GM23338 (cell line): ENCODE data around the gene CD69. TPM values are rescaled to one million over a fixed set of nuclear protein-coding genes. Genes with fewer than 3 reads are reported as not detected.

ENCODE experiments used
- ATAC-seq: fragments of 200-7000 bp; cut with Tn5 transposase; 3 replicates; pipeline ENCODE4 v1.9.1; 2020
- DNase-seq: peaks from one replicate; pipeline ENCODE4 v3.0.0-alpha.2; 2015; ENCODE audit warnings: low spot score
- H2AFZ ChIP-seq: fragments of 200-600 bp; sonication (generic); 2 replicates; pipeline ENCODE4 v1.8.0; 2016; ENCODE audit warnings: antibody characterized with exemption, mild to moderate bottlenecking, moderate library complexity
- H3F3A ChIP-seq: fragments of 200-600 bp; sonication (generic); replicated peaks from 2 replicates; pipeline ENCODE4 v1.8.0; 2017; ENCODE audit warnings: antibody characterized with exemption, mixed run types, low read depth
- H3K27ac ChIP-seq: fragments of 200-600 bp; sonication (generic); 2 replicates; pipeline ENCODE4 v1.6.1; 2016; ENCODE audit warnings: low read depth
- H3K27me3 ChIP-seq: fragments of 200-600 bp; sonication (generic); 2 replicates; pipeline ENCODE4 v1.8.0; 2016; ENCODE audit warnings: mild to moderate bottlenecking, mixed run types, moderate library complexity; ENCODE audit not compliant: insufficient read depth
- H3K36me3 ChIP-seq: fragments of 200-600 bp; sonication (generic); 2 replicates; pipeline ENCODE4 v1.8.0; 2016; ENCODE audit warnings: mild to moderate bottlenecking; ENCODE audit not compliant: insufficient read depth
- H3K4me1 ChIP-seq: fragments of 200-600 bp; sonication (generic); 2 replicates; pipeline ENCODE4 v1.8.0; 2016; ENCODE audit warnings: mild to moderate bottlenecking, moderate library complexity; ENCODE audit not compliant: insufficient read depth
- H3K4me2 ChIP-seq: fragments of 200-600 bp; sonication (generic); 2 replicates; pipeline ENCODE4 v1.7.1; 2017; ENCODE audit warnings: mixed run types
- H3K4me3 ChIP-seq: fragments of 200-600 bp; sonication (generic); 2 replicates; pipeline ENCODE4 v1.6.1; 2016; ENCODE audit warnings: mixed run types
- H3K79me2 ChIP-seq: fragments of 200-600 bp; sonication (generic); replicated peaks from 2 replicates; pipeline ENCODE4 v1.8.0; 2017; ENCODE audit warnings: mild to moderate bottlenecking; ENCODE audit not compliant: insufficient read depth
- H3K9me2 ChIP-seq: fragments of 200-600 bp; sonication (generic); 2 replicates; pipeline ENCODE4 v1.8.0; 2017; ENCODE audit not compliant: insufficient read depth
- H4K20me1 ChIP-seq: fragments of 200-600 bp; sonication (generic); replicated peaks from 2 replicates; pipeline ENCODE4 v1.8.0; 2017; ENCODE audit warnings: mild to moderate bottlenecking; ENCODE audit not compliant: insufficient read depth
- H3K27ac Mint-ChIP-seq: 2 replicates; pipeline ENCODE4 v1.8.0; 2020; ENCODE audit warnings: inconsistent platforms, mild to moderate bottlenecking, moderate library complexity, mixed read lengths
- H3K27me3 Mint-ChIP-seq: 3 replicates; pipeline ENCODE4 v1.8.0; 2022; ENCODE audit warnings: low read depth, mild to moderate bottlenecking, moderate library complexity, mixed read lengths, inconsistent platforms; ENCODE audit not compliant: insufficient read depth, poor library complexity
- H3K36me3 Mint-ChIP-seq: 3 replicates; pipeline ENCODE4 v1.8.0; 2021; ENCODE audit warnings: low read depth, mild to moderate bottlenecking, inconsistent platforms, moderate library complexity, mixed read lengths
- H3K4me1 Mint-ChIP-seq: 3 replicates; pipeline ENCODE4 v1.8.0; 2020; ENCODE audit warnings: mild to moderate bottlenecking, inconsistent platforms, mixed read lengths
- H3K4me3 Mint-ChIP-seq: 3 replicates; pipeline ENCODE4 v1.8.0; 2021; ENCODE audit warnings: moderate library complexity, mild to moderate bottlenecking, inconsistent platforms, mixed read lengths
- H3K9me3 Mint-ChIP-seq: 3 replicates; pipeline ENCODE4 v1.8.0; 2020; ENCODE audit warnings: moderate library complexity, mild to moderate bottlenecking, inconsistent platforms, mixed read lengths
- CREB1 ChIP-seq: fragments of 250-450 bp; sonication (Bioruptor Pico); IDR thresholded peaks from 2 replicates; pipeline ENCODE4 v1.5.0; 2020; ENCODE audit warnings: low read depth, mild to moderate bottlenecking, moderate library complexity
- CTCF ChIP-seq, 2 experiments: fragments of 200-600 bp in 1 of 2; sonication (generic) in 1 of 2; conservative IDR thresholded peaks; 2 replicates each; pipeline versions ENCODE4 v1.5.1 to v1.6.1; 2016 to 2017; ENCODE audit warnings: antibody characterized with exemption in 2 of 2, low read depth in 2 of 2, mild to moderate bottlenecking in 2 of 2, moderate library complexity in 1 of 2
- ETS1 ChIP-seq: IDR thresholded peaks from 2 replicates; pipeline ENCODE4 v1.6.1; 2016; ENCODE audit warnings: antibody characterized with exemption
- EZH2 ChIP-seq: fragments of 200-600 bp; sonication (generic); IDR thresholded peaks from one replicate; pipeline ENCODE4 v1.8.0; 2017; ENCODE audit warnings: antibody characterized with exemption, mild to moderate bottlenecking, low read depth; ENCODE audit not compliant: unreplicated experiment
- EZH2phosphoT487 ChIP-seq: fragments of 200-600 bp; sonication (generic); IDR thresholded peaks from one replicate; pipeline ENCODE4 v1.8.1; 2018; ENCODE audit warnings: antibody characterized with exemption; ENCODE audit not compliant: unreplicated experiment
- JUNB ChIP-seq: IDR thresholded peaks from one replicate; pipeline ENCODE4 v1.6.1; 2016; ENCODE audit warnings: antibody characterized with exemption; ENCODE audit not compliant: unreplicated experiment
- NANOG ChIP-seq: IDR thresholded peaks from 2 replicates; pipeline ENCODE4 v1.6.1; 2016; ENCODE audit warnings: antibody characterized with exemption, borderline replicate concordance
- REST ChIP-seq: IDR thresholded peaks from one replicate; pipeline ENCODE4 v1.6.1; 2018; ENCODE audit warnings: antibody characterized with exemption; ENCODE audit not compliant: unreplicated experiment
- STAT1 ChIP-seq: IDR thresholded peaks from one replicate; pipeline ENCODE4 v1.6.1; 2016; ENCODE audit warnings: antibody characterized with exemption; ENCODE audit not compliant: unreplicated experiment
- ZNF114 ChIP-seq: fragments of 250-450 bp; sonication (Bioruptor Pico); IDR thresholded peaks from 2 replicates; pipeline ENCODE4 v1.5.0; 2020; ENCODE audit warnings: mild to moderate bottlenecking, moderate library complexity
- ZNF331 ChIP-seq: fragments of 250-450 bp; sonication (Bioruptor Pico); IDR thresholded peaks from 2 replicates; pipeline ENCODE4 v1.5.0; 2020; ENCODE audit warnings: low read depth, mild to moderate bottlenecking, moderate library complexity
- ZNF462 ChIP-seq: fragments of 250-450 bp; sonication (Bioruptor Pico); IDR thresholded peaks from 2 replicates; pipeline ENCODE4 v1.5.0; 2020; ENCODE audit warnings: mild to moderate bottlenecking, moderate library complexity
- polyA plus RNA-seq: library from polyadenylated mRNA; unstranded; fragments of >200 nt; fragmentation: Nextera tagmentation; extraction: Ambion mirVana; gene quantifications from 2 replicates; pipeline ENCODE4 v1.2.1, GENCODE V29; 2016
- total RNA-seq: library from RNA; depleted of rRNA; stranded (reverse); fragments of >200 nt; shearing (Covaris generic); gene quantifications from 2 replicates; pipeline ENCODE4 v1.2.3, GENCODE V29; 2014

The CD69 gene
- total and polyA plus RNA-seq, 2 experiments from 2014 or later: not detected

- TF ChIP-seq STAT1 (no peak), ETS1 (no peak), CREB1 (no peak), JUNB (no peak), REST (no peak), NANOG (no peak), EZH2 (no peak), EZH2phosphoT487 (no peak), CTCF (conservative IDR thresholded peaks at IDR 0.05; ENCODE audit: low read depth in 2 of 2) (no peak), ZNF114 (CRISPR knock-in tag) (no peak), ZNF462 (no peak), ZNF331 (no peak)
- H3K79me2 ChIP-seq: no peaks in the 10 kb centered on the region
- no peak overlapping the region for H3K4me3 ChIP-seq
- DNase-seq: no peak
- H4K20me1 ChIP-seq: no peaks in the 10 kb centered on the region
- no peaks in the 10 kb centered on the region for H3K27me3 ChIP-seq
- no peak overlapping the region for H3K27ac ChIP-seq
- Mint-ChIP-seq H3K4me1 (no peaks in the 10 kb centered on the region; the same call in 2 of the 3 replicates), H3K27ac (no peak overlapping the region), H3K36me3 (no peaks in the 10 kb centered on the region), H3K4me3 (no peak overlapping the region), H3K9me3 (no peaks in the 10 kb centered on the region), H3K27me3 (peaks cover 1% of the 10 kb centered on the region)
- H3K9me2 ChIP-seq: no peaks in the 10 kb centered on the region
- no peak for ATAC-seq
- no peaks in the 10 kb centered on the region for H3F3A ChIP-seq
- H3K4me2 ChIP-seq: no peak overlapping the region
- no peaks in the 10 kb centered on the region for H3K4me1 ChIP-seq
- H3K36me3 ChIP-seq: no peaks in the 10 kb centered on the region
- H2AFZ ChIP-seq: no peak overlapping the region
These were observed 30.1 kb downstream of the CD69 start for GRCh38 chr12:9730591-9730990.
